HG03196 (cell line): ENCODE measurements around the gene HAND2.

ENCODE experiments used
- ATAC-seq: cut with Tn5 transposase; IDR thresholded peaks from one replicate; pipeline ENCODE4 v1.9.1; 2021; ENCODE audit not compliant: unreplicated experiment

The HAND2 gene

GRCh38 chr4:173521467-173522159 is 8.4 kb downstream of the HAND2 start:
- ATAC-seq: no peak

DNA sequence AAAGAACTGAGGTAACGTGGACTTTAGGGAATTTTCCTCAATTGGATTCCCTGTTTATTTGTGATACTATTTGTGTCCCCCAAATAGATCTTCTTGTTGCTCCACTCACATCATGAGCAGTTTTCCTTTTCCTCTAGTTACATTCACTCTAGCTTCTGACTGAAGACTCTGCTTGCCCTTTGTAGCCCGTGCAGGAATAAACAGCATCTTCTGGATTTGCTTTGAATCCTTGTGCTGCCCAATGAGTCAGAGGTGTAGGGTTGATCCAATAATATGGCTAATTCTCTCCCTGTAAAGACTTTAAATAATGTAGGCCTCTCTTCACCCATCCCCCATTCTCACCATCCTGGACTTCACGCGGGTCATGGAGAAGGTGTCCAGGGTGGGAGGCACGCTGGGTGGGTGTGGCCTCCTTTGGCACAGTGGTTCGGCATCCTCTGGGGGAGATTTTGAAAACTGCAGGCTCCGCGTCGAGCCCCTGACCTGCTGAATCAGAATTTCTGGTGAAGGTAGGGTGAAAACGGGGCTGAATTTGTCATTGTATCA is 9.0 kb downstream of the HAND2 start:
- no peak for ATAC-seq

GRCh38 chr4:173519111-173520101 is 10.6 kb downstream of the HAND2 start:
- no peak for ATAC-seq

- ATAC-seq: no peak
Observed at GRCh38 chr4:173518425-173519102, 11.5 kb downstream of the HAND2 start.

GRCh38 chr4:173517781-173518424 is 12.1 kb downstream of the HAND2 start:
- ATAC-seq: no peak

- ATAC-seq: no peak
Observed at GRCh38 chr4:173516621-173517524, 13.2 kb downstream of the HAND2 start.

DNA sequence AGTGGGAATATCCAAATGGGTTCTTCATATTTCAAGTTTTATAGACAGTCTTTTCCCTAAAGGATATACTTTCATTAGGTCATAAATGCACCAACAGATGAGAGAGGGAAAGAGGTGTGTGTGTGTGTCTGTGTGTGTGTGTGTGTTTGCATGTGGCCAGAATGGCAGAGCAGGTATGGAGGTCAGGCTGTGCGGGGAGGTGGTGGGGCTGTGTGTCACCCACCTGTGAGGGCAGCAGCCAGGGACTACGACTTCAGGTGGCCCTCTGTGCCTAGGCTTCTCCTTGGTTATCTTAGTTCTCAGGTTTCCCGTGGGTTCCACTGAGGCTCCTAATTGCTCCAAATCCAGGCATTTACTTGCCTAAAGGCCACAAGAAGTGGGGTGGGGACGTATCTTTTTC is 14.6 kb downstream of the HAND2 start:
- no peak for ATAC-seq

GRCh38 chr4:173514641-173515217 is 15.3 kb downstream of the HAND2 start:
- no peak for ATAC-seq

DNA sequence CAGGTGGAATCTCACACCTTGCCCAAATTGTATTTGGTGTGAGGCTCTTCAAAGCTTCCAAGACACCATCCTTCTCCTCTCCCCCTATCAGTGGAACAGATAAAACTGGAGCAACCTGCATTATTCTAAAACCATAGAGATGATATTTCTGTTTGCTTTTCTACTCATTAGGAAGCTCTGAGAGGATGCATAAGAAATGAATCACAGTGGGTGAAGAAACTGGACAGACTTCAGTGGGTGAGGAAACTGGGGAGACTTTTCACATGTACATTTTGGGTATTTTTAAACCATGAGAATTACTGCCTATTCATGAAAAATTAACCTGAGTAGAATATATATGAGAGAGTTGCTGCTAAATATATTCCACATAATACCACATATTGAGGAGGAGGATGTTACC is 16.4 kb downstream of the HAND2 start:
- ATAC-seq: no peak

DNA sequence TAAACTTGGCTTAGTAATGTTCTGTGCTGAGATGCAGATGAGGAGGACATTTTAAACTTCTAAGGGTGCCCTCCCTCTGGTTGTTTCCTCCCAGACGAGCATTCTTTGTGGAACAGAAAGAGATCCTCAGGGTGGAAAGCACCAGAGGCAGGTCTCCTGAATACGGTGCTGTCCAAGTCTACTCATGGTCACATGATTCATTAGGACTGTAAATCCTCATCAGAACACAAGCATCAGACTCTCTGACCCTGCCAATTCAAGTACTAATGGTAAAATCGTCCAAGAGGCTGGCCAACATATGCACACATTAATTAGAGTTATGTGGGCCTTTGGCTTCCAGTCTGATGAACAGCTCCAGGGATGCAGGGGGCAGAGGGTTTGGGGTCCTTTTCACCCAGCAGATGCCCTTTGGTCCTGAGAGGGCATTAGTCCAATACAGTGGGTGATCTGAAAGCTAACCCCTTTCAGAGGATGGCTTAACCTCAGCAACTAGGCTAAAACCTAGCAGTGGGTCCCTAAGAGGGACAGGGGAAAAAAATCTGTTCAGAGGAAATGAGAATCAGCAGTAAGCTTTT is 18.2 kb downstream of the HAND2 start:
- no peak for ATAC-seq

DNA sequence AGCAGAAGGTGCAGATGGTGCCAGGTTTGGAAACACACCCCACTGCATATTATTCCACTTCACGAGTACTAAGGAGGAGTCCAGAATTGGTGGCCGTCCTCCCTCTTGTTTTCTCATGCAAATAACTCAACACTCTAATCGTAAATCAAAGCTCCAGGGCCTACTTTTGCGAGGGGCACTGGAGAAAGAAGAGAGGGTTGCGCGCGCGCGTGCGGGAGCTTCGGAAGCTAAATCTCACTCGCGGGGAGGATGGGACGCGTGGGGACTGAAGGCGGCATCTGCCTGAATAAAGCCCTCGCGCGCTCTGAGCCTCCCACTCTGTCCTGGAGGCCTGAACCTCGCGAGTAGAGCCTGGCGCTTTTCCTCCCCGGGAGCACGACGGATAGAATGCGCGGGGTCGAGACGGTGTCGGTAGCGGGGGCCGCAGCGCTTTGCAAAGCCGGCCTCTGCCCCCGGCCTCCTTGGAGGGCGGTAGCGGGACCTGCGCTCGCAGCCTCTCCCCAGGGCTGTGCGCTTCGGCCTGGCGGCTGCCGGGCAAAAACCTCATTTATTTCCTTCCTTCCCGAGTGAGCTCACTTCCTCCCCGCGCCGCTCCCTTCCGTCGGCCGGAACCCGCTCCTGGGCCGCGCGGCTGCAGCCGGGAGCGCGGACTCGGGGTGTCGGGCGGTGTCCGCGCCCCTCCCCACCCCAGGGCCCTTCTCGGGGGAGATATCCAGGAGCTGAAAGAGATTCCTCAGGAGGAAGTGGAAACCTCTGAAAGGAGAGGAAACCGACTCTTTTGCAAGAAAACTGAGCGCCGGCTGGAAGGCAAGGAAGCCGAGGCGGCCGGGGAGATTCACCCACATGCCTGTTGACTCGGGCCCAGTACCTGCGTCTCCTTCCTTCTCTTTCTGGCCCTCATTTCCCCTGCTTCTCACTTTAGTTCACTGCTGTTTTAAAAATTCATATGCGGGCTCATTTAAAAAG is 20.7 kb downstream of the HAND2 start:
- no peak for ATAC-seq

GRCh38 chr4:173508386-173509035 is 21.5 kb downstream of the HAND2 start:
- ATAC-seq: no peak

DNA sequence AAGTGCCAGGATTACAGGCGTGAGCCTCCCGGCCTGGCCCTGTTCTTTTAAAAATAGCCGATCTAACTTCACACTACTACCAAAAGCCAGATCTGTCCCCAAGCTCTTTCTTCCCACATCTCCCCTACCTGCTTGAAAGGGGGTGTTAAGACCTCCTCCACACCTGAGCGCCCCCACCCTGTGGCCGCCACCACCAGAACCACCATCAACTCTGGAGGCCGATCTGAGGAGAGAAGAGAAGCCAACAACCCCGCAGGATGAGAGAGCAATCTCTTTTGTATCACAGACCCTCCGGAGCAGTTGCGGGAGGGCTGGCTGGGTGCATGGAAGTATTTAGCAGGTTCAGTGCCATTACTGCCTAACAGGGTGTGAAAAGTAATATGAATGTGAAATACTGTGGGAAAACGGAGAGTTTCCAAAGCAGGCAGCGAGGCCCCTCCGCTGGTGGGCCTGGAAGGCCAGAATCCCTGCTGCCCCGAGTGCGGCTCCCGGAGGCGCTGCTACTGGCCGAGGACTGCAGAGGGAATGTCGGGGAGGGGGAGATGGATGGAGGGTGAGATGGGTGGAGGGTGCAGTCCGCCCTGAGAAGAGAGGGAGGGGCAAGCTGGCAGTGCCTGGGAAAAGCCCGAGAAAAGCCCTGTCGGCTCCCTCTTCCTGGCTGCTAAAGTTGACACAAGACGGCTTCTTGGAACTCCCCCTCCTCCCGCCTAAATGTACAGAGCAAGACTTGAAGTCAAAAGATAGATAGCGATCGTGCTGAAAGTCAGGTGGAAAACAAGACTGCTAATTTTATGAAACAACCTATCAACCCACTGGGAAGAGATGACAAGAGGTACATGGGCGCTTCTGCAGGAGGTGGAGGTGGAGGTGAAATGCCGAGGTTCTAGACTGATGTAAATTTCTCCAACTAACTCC is 22.3 kb downstream of the HAND2 start:
- no peak for ATAC-seq

- peak; percentile 13 for ATAC-seq
Observed at GRCh38 chr4:173506597-173507211, 23.3 kb downstream of the HAND2 start.

- peak; percentile 69 for ATAC-seq
Observed at GRCh38 chr4:173505924-173506518, 24.0 kb downstream of the HAND2 start.

DNA sequence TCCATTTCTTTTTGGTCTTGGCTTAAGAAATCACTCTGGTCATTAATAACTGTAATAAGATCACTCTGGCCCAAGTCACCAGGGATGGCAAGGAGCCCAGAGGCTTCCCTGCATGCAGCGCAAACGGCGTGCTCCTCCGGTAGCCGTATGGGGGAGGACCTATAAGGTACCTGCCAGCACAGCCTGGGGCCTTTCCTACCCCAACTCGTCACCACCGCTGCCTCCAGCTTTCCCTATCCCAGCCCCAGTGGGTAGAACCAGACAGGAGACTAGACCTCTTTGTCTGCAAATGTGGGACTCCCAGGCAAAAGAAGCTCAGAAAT is 25.9 kb downstream of the HAND2 start:
- ATAC-seq: no peak
